ENCODE measurements around the gene GADD45A.
"Not testable (repeated sequence)": the region's sequence is repeated elsewhere in the genome, so short reads cannot be mapped to it uniquely, and the experiment has no call there.

The GADD45A gene

DNA sequence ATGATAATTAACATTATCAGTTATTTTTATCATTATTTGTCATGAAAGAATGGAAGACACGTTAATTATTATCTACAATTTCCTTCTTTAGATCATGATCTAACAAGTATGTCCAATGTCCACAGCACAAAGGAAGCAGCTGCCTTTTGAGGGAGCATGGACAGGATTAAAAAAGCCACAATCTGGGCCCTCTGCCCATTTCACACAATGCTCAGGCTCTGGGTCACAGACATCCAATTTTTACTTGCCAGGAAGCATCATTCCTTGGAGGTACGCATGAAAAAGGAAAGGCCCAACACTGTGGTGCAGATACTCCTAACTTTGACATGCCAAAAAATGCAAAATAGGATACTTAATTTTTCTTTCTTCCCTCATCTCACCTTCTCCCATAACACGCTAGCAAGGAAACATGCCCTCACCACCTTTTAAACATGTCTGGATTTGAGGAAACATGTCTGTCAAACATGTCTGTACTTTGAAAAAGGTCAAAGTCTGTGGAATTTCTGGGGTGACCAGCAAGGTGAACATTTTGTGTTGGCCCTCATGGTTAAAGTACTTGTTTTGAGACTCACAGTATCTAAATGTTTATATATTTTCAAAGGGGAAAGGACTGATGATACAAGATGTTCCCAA, 40.0 kb downstream of the GADD45A start:
- H3K4me3 ChIP-seq (ENCODE audit: insufficient read depth, low read length, poor library complexity, severe bottlenecking): no peak overlapping the region
- no peaks in the 10 kb centered on the region for H3K36me3 ChIP-seq (ENCODE audit: low read length)
- no peaks in the 10 kb centered on the region for H3K79me2 ChIP-seq (ENCODE audit: insufficient read depth, low read length)
- no peak overlapping the region for H3K9ac ChIP-seq (ENCODE audit: low read length)
- no peak overlapping the region for H2AFZ ChIP-seq (ENCODE audit: low read depth, low read length, severe bottlenecking)
- no peaks in the 10 kb centered on the region for H3K27me3 ChIP-seq (ENCODE audit: low read length)
- H4K20me1 ChIP-seq (ENCODE audit: low read depth, low read length): no peaks in the 10 kb centered on the region
- H3F3A ChIP-seq (ENCODE audit: insufficient read depth): no peaks in the 10 kb centered on the region
- no peak overlapping the region for H3K4me2 ChIP-seq (ENCODE audit: low read depth, low read length, poor library complexity, severe bottlenecking)
- no peak overlapping the region for H3K27ac ChIP-seq (ENCODE audit: low read depth, low read length)
- no peaks in the 10 kb centered on the region for H3K9me3 ChIP-seq (ENCODE audit: insufficient read depth, low read length)
- no peaks in the 10 kb centered on the region for H3K9me2 ChIP-seq (replicated peaks; ENCODE audit: insufficient read depth, low read length)
- TF ChIP-seq, protein P1, sequence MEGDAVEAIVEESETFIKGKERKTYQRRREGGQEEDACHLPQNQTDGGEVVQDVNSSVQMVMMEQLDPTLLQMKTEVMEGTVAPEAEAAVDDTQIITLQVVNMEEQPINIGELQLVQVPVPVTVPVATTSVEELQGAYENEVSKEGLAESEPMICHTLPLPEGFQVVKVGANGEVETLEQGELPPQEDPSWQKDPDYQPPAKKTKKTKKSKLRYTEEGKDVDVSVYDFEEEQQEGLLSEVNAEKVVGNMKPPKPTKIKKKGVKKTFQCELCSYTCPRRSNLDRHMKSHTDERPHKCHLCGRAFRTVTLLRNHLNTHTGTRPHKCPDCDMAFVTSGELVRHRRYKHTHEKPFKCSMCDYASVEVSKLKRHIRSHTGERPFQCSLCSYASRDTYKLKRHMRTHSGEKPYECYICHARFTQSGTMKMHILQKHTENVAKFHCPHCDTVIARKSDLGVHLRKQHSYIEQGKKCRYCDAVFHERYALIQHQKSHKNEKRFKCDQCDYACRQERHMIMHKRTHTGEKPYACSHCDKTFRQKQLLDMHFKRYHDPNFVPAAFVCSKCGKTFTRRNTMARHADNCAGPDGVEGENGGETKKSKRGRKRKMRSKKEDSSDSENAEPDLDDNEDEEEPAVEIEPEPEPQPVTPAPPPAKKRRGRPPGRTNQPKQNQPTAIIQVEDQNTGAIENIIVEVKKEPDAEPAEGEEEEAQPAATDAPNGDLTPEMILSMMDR (IDR thresholded peaks at IDR 0.05; ENCODE audit: insufficient read depth, low read length, poor library complexity, severe bottlenecking): no peak
- no peak for TF ChIP-seq EZH2phosphoT487 (conservative IDR thresholded peaks at IDR 0.05; ENCODE audit: low read length)

DNA sequence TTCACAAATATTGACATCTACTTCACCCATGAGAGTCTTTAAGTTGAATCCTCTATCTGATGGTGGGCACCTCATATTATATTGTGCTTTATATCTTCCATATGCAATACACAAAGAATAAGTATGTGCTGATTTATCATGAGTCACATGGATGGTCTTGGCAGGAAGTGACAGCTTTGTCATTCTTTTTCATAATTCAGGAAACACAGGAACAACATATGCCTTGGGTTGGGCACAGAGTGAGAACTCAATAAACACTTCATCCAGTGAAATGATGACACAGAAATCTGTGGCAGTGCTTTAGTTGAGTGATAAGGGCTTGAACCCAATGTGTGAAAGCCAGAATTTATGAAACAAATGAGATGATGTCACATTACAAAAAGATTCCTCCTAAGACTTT, 41.2 kb downstream of the GADD45A start:
- no peak for TF ChIP-seq EZH2phosphoT487 (conservative IDR thresholded peaks at IDR 0.05; ENCODE audit: low read length)
- TF ChIP-seq, protein P1 (IDR thresholded peaks at IDR 0.05; ENCODE audit: insufficient read depth, low read length, poor library complexity, severe bottlenecking): no peak
- Histone ChIP-seq H3K27ac (ENCODE audit: low read depth, low read length) (no peak overlapping the region), H3K79me2 (ENCODE audit: insufficient read depth, low read length) (no peaks in the 10 kb centered on the region), H3K4me3 (ENCODE audit: insufficient read depth, low read length, poor library complexity, severe bottlenecking) (no peak overlapping the region), H3K27me3 (ENCODE audit: low read length) (no peaks in the 10 kb centered on the region), H3K9me2 (replicated peaks; ENCODE audit: insufficient read depth, low read length) (no peaks in the 10 kb centered on the region), H3F3A (ENCODE audit: insufficient read depth) (no peaks in the 10 kb centered on the region), H2AFZ (ENCODE audit: low read depth, low read length, severe bottlenecking) (no peak overlapping the region), H3K9ac (ENCODE audit: low read length) (no peak overlapping the region), H4K20me1 (ENCODE audit: low read depth, low read length) (no peaks in the 10 kb centered on the region), H3K4me2 (ENCODE audit: low read depth, low read length, poor library complexity, severe bottlenecking) (no peak overlapping the region), H3K9me3 (ENCODE audit: insufficient read depth, low read length) (no peaks in the 10 kb centered on the region), H3K36me3 (ENCODE audit: low read length) (no peaks in the 10 kb centered on the region)

DNA sequence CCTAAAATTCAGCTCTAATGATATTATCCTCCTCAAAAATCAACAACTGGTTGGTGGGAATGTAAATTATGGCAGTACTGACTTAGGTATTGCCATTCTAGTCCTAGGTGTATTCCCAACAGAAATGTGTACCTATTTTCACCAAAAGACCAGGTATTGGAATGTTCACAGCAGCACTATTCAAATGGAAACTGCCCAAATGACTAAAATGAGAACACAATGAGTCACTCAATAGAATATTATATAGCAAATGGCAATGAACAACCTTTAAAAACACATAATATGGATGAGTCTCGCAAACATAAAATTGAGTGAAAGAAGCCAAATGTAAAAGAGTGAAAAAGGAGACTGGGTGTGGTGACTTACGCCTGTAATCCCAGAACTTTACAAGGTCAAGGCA, 44.9 kb downstream of the GADD45A start:
- no peaks in the 10 kb centered on the region for H3F3A ChIP-seq (ENCODE audit: insufficient read depth)
- no peaks in the 10 kb centered on the region for H4K20me1 ChIP-seq (ENCODE audit: low read depth, low read length)
- TF ChIP-seq, protein P1 (IDR thresholded peaks at IDR 0.05; ENCODE audit: insufficient read depth, low read length, poor library complexity, severe bottlenecking): no peak
- TF ChIP-seq EZH2phosphoT487 (conservative IDR thresholded peaks at IDR 0.05; ENCODE audit: low read length): no peak
- no peak overlapping the region for H3K4me2 ChIP-seq (ENCODE audit: low read depth, low read length, poor library complexity, severe bottlenecking)
- H3K36me3 ChIP-seq (ENCODE audit: low read length): no peaks in the 10 kb centered on the region
- H3K27me3 ChIP-seq (ENCODE audit: low read length): no peaks in the 10 kb centered on the region
- H3K9me2 ChIP-seq (replicated peaks; ENCODE audit: insufficient read depth, low read length): no peaks in the 10 kb centered on the region
- no peak overlapping the region for H3K4me3 ChIP-seq (ENCODE audit: insufficient read depth, low read length, poor library complexity, severe bottlenecking)
- H3K79me2 ChIP-seq (ENCODE audit: insufficient read depth, low read length): no peaks in the 10 kb centered on the region
- no peak overlapping the region for H3K27ac ChIP-seq (ENCODE audit: low read depth, low read length)
- H2AFZ ChIP-seq (ENCODE audit: low read depth, low read length, severe bottlenecking): no peak overlapping the region
- no peak overlapping the region for H3K9ac ChIP-seq (ENCODE audit: low read length)
- H3K9me3 ChIP-seq (ENCODE audit: insufficient read depth, low read length): no peaks in the 10 kb centered on the region

DNA sequence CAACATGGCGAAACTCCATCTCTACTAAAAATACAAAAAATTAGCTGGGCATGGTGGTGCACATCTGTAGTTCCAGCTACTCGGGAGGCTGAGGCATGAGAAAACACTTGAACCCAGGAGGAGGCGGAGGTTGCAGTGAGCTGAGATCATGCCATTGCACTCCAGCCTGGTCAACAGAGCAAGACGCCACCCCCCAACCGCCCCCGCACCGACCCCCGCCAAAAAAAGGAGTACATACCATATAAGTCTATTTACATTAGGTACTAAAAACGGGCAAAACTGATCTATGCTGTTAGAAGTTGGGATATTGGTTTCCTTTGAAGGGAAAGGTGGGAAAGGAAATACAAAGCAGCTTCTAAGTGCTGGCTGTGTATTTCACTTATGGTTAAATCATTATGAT, 45.3 kb downstream of the GADD45A start:
- not testable (repeated sequence) for H3K9me3 ChIP-seq (ENCODE audit: insufficient read depth, low read length); H3K36me3 ChIP-seq (ENCODE audit: low read length); H3K27me3 ChIP-seq (ENCODE audit: low read length); H3K9ac ChIP-seq (ENCODE audit: low read length); H3K4me2 ChIP-seq (ENCODE audit: low read depth, low read length, poor library complexity, severe bottlenecking); H3K27ac ChIP-seq (ENCODE audit: low read depth, low read length); H3F3A ChIP-seq (ENCODE audit: insufficient read depth); H3K79me2 ChIP-seq (ENCODE audit: insufficient read depth, low read length); H3K9me2 ChIP-seq (replicated peaks; ENCODE audit: insufficient read depth, low read length); H3K4me3 ChIP-seq (ENCODE audit: insufficient read depth, low read length, poor library complexity, severe bottlenecking); H2AFZ ChIP-seq (ENCODE audit: low read depth, low read length, severe bottlenecking); H4K20me1 ChIP-seq (ENCODE audit: low read depth, low read length)

All from SU-DHL-6 (cell line).